H9 (cell line): ENCODE measurements around the gene TMEM236. TPM values are rescaled to one million over a fixed set of nuclear protein-coding genes. Genes with fewer than 3 reads are reported as not detected.

Experiments
- DNase-seq: peaks from one replicate; pipeline ENCODE4 v3.0.0-alpha.2; 2017
- H2AFZ ChIP-seq: one replicate; pipeline ENCODE4 v1.6.1; 2013; ENCODE audit warnings: mild to moderate bottlenecking, low read length, control low read depth, moderate library complexity
- H2AK5ac ChIP-seq: 2 replicates; pipeline ENCODE4 v1.6.1; 2013; ENCODE audit warnings: low read length, control low read depth, mixed read lengths; ENCODE audit not compliant: insufficient read length
- H2BK120ac ChIP-seq: one replicate; pipeline ENCODE4 v1.6.1; 2013; ENCODE audit warnings: low read depth, mild to moderate bottlenecking, low read length, control low read depth, inconsistent platforms; ENCODE audit not compliant: poor library complexity, severe bottlenecking
- H2BK12ac ChIP-seq: 2 replicates; pipeline ENCODE4 v1.6.1; 2013; ENCODE audit warnings: low read length, control low read depth, mixed read lengths, low read depth; ENCODE audit not compliant: insufficient read length
- H2BK15ac ChIP-seq: 2 replicates; pipeline ENCODE4 v1.6.1; 2013; ENCODE audit warnings: low read depth, low read length, control low read depth
- H2BK20ac ChIP-seq: one replicate; pipeline ENCODE4 v1.6.1; 2013; ENCODE audit warnings: low read depth, mild to moderate bottlenecking, low read length, control low read depth, inconsistent platforms; ENCODE audit not compliant: poor library complexity, severe bottlenecking
- H2BK5ac ChIP-seq: 2 replicates; pipeline ENCODE4 v1.6.1; 2013; ENCODE audit warnings: low read length, control low read depth, mixed read lengths; ENCODE audit not compliant: insufficient read length
- H3K14ac ChIP-seq: 2 replicates; pipeline ENCODE4 v1.6.1; 2013; ENCODE audit warnings: low read length, control low read depth; ENCODE audit not compliant: insufficient read depth
- H3K18ac ChIP-seq: 2 replicates; pipeline ENCODE4 v1.6.1; 2013; ENCODE audit warnings: low read depth, mild to moderate bottlenecking, mixed read lengths, low read length, control low read depth; ENCODE audit not compliant: insufficient read length
- H3K23ac ChIP-seq: 2 replicates; pipeline ENCODE4 v1.6.1; 2013; ENCODE audit warnings: low read length, control low read depth, mixed read lengths, low read depth; ENCODE audit not compliant: insufficient read length
- H3K23me2 ChIP-seq: 2 replicates; pipeline ENCODE4 v1.6.1; 2013; ENCODE audit warnings: low read depth, mild to moderate bottlenecking, mixed read lengths, low read length, control low read depth; ENCODE audit not compliant: insufficient read length, poor library complexity, severe bottlenecking
- H3K27ac ChIP-seq: 2 replicates; pipeline ENCODE4 v1.5.1; 2013; ENCODE audit warnings: low read length, control low read depth, mixed read lengths, low read depth; ENCODE audit not compliant: insufficient read length
- H3K27me3 ChIP-seq: 2 replicates; pipeline ENCODE4 v1.6.1; 2013; ENCODE audit warnings: low read length, control low read depth, inconsistent platforms; ENCODE audit not compliant: insufficient read depth
- H3K4ac ChIP-seq: 2 replicates; pipeline ENCODE4 v1.6.1; 2013; ENCODE audit warnings: low read depth, mild to moderate bottlenecking, control low read depth, inconsistent platforms, low read length, moderate library complexity
- H3K4me1 ChIP-seq: 2 replicates; pipeline ENCODE4 v1.6.1; 2013; ENCODE audit warnings: low read length, control low read depth, inconsistent platforms; ENCODE audit not compliant: insufficient read depth
- H3K4me2 ChIP-seq: 2 replicates; pipeline ENCODE4 v1.6.1; 2013; ENCODE audit warnings: low read length, control low read depth, mixed read lengths; ENCODE audit not compliant: insufficient read length, insufficient read depth
- H3K56ac ChIP-seq: 2 replicates; pipeline ENCODE4 v1.6.1; 2013; ENCODE audit warnings: low read depth, mild to moderate bottlenecking, mixed read lengths, low read length, control low read depth; ENCODE audit not compliant: insufficient read length
- H3K79me1 ChIP-seq: 2 replicates; pipeline ENCODE4 v1.6.1; 2013; ENCODE audit warnings: low read depth, mild to moderate bottlenecking, moderate library complexity, low read length, control low read depth, inconsistent platforms; ENCODE audit not compliant: insufficient read depth, poor library complexity, severe bottlenecking
- H3K79me2 ChIP-seq: 2 replicates; pipeline ENCODE4 v1.6.1; 2013; ENCODE audit warnings: low read length, control low read depth, inconsistent platforms; ENCODE audit not compliant: insufficient read depth
- H3K9ac ChIP-seq: 2 replicates; pipeline ENCODE4 v1.6.1; 2013; ENCODE audit warnings: low read length, control low read depth, mixed read lengths; ENCODE audit not compliant: insufficient read length; ENCODE audit errors: extremely low read depth
- H3K9me3 ChIP-seq: one replicate; pipeline ENCODE4 v1.6.1; 2013; ENCODE audit warnings: low read depth, low read length, inconsistent platforms; ENCODE audit not compliant: control insufficient read depth
- H3T11ph ChIP-seq: one replicate; pipeline ENCODE4 v1.6.1; 2013; ENCODE audit warnings: mild to moderate bottlenecking, low read length, control low read depth, inconsistent platforms
- H4K20me1 ChIP-seq: one replicate; pipeline ENCODE4 v1.6.1; 2013; ENCODE audit not compliant: control insufficient read depth, insufficient read length, insufficient read depth
- H4K5ac ChIP-seq: 2 replicates; pipeline ENCODE4 v1.6.1; 2013; ENCODE audit warnings: low read depth, mild to moderate bottlenecking, mixed read lengths, low read length, control low read depth; ENCODE audit not compliant: insufficient read length
- H4K8ac ChIP-seq: replicated peaks from 2 replicates; pipeline ENCODE4 v1.6.1; 2013; ENCODE audit warnings: low read length, control low read depth, mixed read lengths, low read depth; ENCODE audit not compliant: insufficient read length
- H4K91ac ChIP-seq: 2 replicates; pipeline ENCODE4 v1.6.1; 2013; ENCODE audit warnings: low read depth, mild to moderate bottlenecking, moderate library complexity, mixed read lengths, low read length, control low read depth; ENCODE audit not compliant: insufficient read length
- H3K27ac Mint-ChIP-seq, 3 experiments: 2 replicates in 2 of 3; 3 replicates in 1 of 3; pipeline ENCODE4 v1.8.0; 2020 to 2021; ENCODE audit warnings: mixed read lengths in 3 of 3, mild to moderate bottlenecking in 1 of 3, moderate library complexity in 1 of 3
- H3K27me3 Mint-ChIP-seq: 2 replicates; pipeline ENCODE4 v1.8.0; 2021; ENCODE audit warnings: low read depth, mild to moderate bottlenecking, moderate library complexity, mixed read lengths
- H3K36me3 Mint-ChIP-seq, 3 experiments: 2 replicates in 2 of 3; 3 replicates in 1 of 3; pipeline ENCODE4 v1.8.0; 2020 to 2021; ENCODE audit warnings: low read depth in 3 of 3, mixed read lengths in 3 of 3; ENCODE audit not compliant: insufficient read depth in 1 of 3
- H3K4me1 Mint-ChIP-seq, 2 experiments: 2 replicates each; pipeline ENCODE4 v1.8.0; 2020; ENCODE audit warnings: mixed read lengths in 2 of 2
- H3K4me3 Mint-ChIP-seq, 2 experiments: 2 replicates in 1 of 2; 3 replicates in 1 of 2; pipeline ENCODE4 v1.8.0; 2020 to 2021; ENCODE audit warnings: mild to moderate bottlenecking in 2 of 2, mixed read lengths in 2 of 2, moderate library complexity in 1 of 2
- H3K9me3 Mint-ChIP-seq, 2 experiments: 2 replicates in 1 of 2; 3 replicates in 1 of 2; pipeline ENCODE4 v1.8.0; 2020; ENCODE audit warnings: mild to moderate bottlenecking in 2 of 2, mixed read lengths in 2 of 2, moderate library complexity in 1 of 2
- WGBS: extraction: QIAGEN DNeasy Blood & Tissue Kit; methylation state at CpG from one replicate; pipeline ENCODE4 v1.1.7; 2013; ENCODE audit warnings: missing lambda C conversion rate, low lambda C conversion rate, mixed read lengths; ENCODE audit not compliant: insufficient read length; ENCODE audit errors: extremely low coverage; 5-methylcytosine and 5-hydroxymethylcytosine counted together
- total RNA-seq: library from RNA; stranded (reverse); gene quantifications from 2 replicates; pipeline ENCODE4 v1.2.1, GENCODE V29; 2021
- TF ChIP-seq, protein P1 (sequence below): fragments of 200-600 bp; sonication (generic); conservative IDR thresholded peaks from 3 replicates; pipeline ENCODE4 v1.8.0; 2021; ENCODE audit warnings: antibody characterized with exemption, mild to moderate bottlenecking

Gene TMEM236
- total RNA-seq, 1 experiment from 2014 or later, result not detected

DNA sequence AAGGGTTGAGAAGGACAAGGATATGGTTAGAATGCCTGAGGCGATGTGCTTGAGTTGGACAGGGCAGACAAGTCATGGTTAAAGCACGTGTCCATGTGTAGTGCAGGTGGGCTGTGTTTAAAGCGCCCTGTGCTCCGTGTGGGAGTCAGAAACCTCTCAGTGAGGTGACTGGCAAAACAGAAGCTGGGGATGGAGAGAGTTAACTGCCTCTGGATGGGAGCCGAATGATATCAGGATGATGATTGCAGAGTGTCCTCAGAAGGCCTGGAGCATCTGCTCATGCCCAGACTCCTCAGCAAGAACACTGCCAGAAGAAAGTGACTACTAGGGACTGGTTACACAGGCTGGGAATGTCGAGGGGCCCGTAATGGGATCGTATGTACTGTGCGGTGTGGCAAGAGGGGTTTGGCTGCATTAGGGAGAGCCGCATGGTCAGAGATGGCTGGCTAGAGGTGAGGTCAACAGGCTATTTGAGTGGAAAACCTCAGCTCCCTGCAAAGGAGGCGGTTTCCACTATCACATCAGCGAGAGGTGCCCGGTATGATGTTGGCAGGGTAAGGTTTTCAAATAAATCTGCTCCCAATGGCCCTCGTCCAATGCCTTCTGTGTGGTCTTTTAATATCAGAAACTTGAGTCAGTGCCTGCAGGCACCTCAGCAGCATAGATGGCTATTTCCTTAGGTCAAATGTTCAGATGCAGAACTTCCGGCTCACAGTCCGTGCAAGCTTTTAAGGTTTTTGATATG, 31.1 kb downstream of the TMEM236 start:
- Mint-ChIP-seq H3K36me3 (no peaks in the 10 kb centered on the region), H3K27me3 (peaks cover 2% of the 10 kb centered on the region; the same call in 1 of the 2 replicates), H3K4me1 (peaks cover 5 to 6% of the 10 kb centered on the region in 2 experiments), H3K9me3 (no peaks in the 10 kb centered on the region), H3K27ac (no peak overlapping the region), H3K4me3 (no peak overlapping the region)
- Histone ChIP-seq H3K9me3 (no peaks in the 10 kb centered on the region), H3K9ac (no peak overlapping the region), H3K79me2 (no peaks in the 10 kb centered on the region), H3K27ac (no peak overlapping the region), H4K8ac (no peak overlapping the region), H4K91ac (no peak overlapping the region), H2BK120ac (no peak overlapping the region), H3K18ac (no peak overlapping the region), H2BK12ac (no peak overlapping the region), H3K79me1 (no peaks in the 10 kb centered on the region), H3K4ac (no peak overlapping the region), H3K4me2 (no peak overlapping the region), H2AK5ac (no peak overlapping the region), H3K23me2 (no peaks in the 10 kb centered on the region), H3K23ac (no peak overlapping the region), H3K56ac (no peak overlapping the region), H2BK20ac (no peak overlapping the region), H2BK15ac (no peak overlapping the region), H4K20me1 (no peaks in the 10 kb centered on the region), H3K4me1 (no peaks in the 10 kb centered on the region), H3K27me3 (no peaks in the 10 kb centered on the region), H2BK5ac (no peak overlapping the region), H3K14ac (no peak overlapping the region), H2AFZ (no peak overlapping the region), H3T11ph (no peak overlapping the region), H4K5ac (no peak overlapping the region)
- TF ChIP-seq, protein P1, sequence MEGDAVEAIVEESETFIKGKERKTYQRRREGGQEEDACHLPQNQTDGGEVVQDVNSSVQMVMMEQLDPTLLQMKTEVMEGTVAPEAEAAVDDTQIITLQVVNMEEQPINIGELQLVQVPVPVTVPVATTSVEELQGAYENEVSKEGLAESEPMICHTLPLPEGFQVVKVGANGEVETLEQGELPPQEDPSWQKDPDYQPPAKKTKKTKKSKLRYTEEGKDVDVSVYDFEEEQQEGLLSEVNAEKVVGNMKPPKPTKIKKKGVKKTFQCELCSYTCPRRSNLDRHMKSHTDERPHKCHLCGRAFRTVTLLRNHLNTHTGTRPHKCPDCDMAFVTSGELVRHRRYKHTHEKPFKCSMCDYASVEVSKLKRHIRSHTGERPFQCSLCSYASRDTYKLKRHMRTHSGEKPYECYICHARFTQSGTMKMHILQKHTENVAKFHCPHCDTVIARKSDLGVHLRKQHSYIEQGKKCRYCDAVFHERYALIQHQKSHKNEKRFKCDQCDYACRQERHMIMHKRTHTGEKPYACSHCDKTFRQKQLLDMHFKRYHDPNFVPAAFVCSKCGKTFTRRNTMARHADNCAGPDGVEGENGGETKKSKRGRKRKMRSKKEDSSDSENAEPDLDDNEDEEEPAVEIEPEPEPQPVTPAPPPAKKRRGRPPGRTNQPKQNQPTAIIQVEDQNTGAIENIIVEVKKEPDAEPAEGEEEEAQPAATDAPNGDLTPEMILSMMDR, result no peak
- no CpG with 5 or more reads among the region's 16 CpGs for WGBS
- no peak for DNase-seq
